Right forelimb (tissue), 1 donor: ENCODE results near the gene SLC35F3.
"Not testable (repeated sequence)": the region's sequence is repeated elsewhere in the genome, so short reads cannot be mapped to it uniquely, and the experiment has no call there.

Experiments
- DNase-seq: peaks from one replicate; pipeline ENCODE4 v3.0.0-alpha.2; 2018

The SLC35F3 gene

GRCh38 chr1:234152344-234152743 is 247.9 kb downstream of the SLC35F3 start:
- not testable (repeated sequence) for DNase-seq

GRCh38 chr1:234154320-234155251 is 250.1 kb downstream of the SLC35F3 start:
- DNase-seq, result no peak

- no peak for DNase-seq
These were observed 258.2 kb downstream of the SLC35F3 start for GRCh38 chr1:234162661-234163060.

- DNase-seq, result no peak
These were observed 258.9 kb downstream of the SLC35F3 start for GRCh38 chr1:234163267-234163919.

GRCh38 chr1:234164098-234164709 is 259.7 kb downstream of the SLC35F3 start:
- no peak for DNase-seq

GRCh38 chr1:234168061-234168724 is 263.7 kb downstream of the SLC35F3 start:
- no peak for DNase-seq

- no peak for DNase-seq
These were observed 264.8 kb downstream of the SLC35F3 start for GRCh38 chr1:234169161-234169849.

- DNase-seq, result no peak
These were observed 265.6 kb downstream of the SLC35F3 start for GRCh38 chr1:234170067-234170466.

- DNase-seq, result no peak
These were observed 266.1 kb downstream of the SLC35F3 start for GRCh38 chr1:234170622-234171021.

- DNase-seq, result no peak
These were observed 269.5 kb downstream of the SLC35F3 start for GRCh38 chr1:234173968-234174367.

GRCh38 chr1:234175363-234175762 is 270.9 kb downstream of the SLC35F3 start:
- no peak for DNase-seq

GRCh38 chr1:234176000-234176399 is 271.5 kb downstream of the SLC35F3 start:
- DNase-seq, result no peak

- DNase-seq, result not testable (repeated sequence)
These were observed 272.4 kb downstream of the SLC35F3 start for GRCh38 chr1:234176847-234177246.

- DNase-seq, result no peak
These were observed 281.0 kb downstream of the SLC35F3 start for GRCh38 chr1:234185438-234185837.

GRCh38 chr1:234186037-234186688 is 281.7 kb downstream of the SLC35F3 start:
- no peak for DNase-seq

- no peak for DNase-seq
These were observed 283.9 kb downstream of the SLC35F3 start for GRCh38 chr1:234188454-234188792.

GRCh38 chr1:234197839-234198238 is 293.4 kb downstream of the SLC35F3 start:
- DNase-seq, result no peak

GRCh38 chr1:234199476-234200127 is 295.1 kb downstream of the SLC35F3 start:
- DNase-seq, result no peak

- no peak for DNase-seq
These were observed 296.1 kb downstream of the SLC35F3 start for GRCh38 chr1:234200566-234200965.

GRCh38 chr1:234201600-234201999 is 297.1 kb downstream of the SLC35F3 start:
- no peak for DNase-seq

GRCh38 chr1:234205966-234206365 is 301.5 kb downstream of the SLC35F3 start:
- DNase-seq, result no peak
